Measurements from ENCODE around the gene NHLRC3.

Gene NHLRC3

GRCh38 chr13:39020853-39021462, 17.3 kb upstream of the NHLRC3 start:
- FAIRE-seq (no peak), DNase-seq (ENCODE audit: insufficient read length, low spot score) (no peak)
- TF ChIP-seq POLR2A (IDR thresholded peaks at IDR 0.05; ENCODE audit: low read depth, low read length): no peak
- TF ChIP-seq TAF1 (IDR thresholded peaks at IDR 0.05; ENCODE audit: low read depth, low read length): no peak
- TF ChIP-seq PAX5 (IDR thresholded peaks at IDR 0.05; ENCODE audit: insufficient read depth, low read length, severe bottlenecking): no peak
- TF ChIP-seq SPI1 (IDR thresholded peaks at IDR 0.05; ENCODE audit: low read depth, low read length): no peak
- no peak for TF ChIP-seq POU2F2 (IDR thresholded peaks at IDR 0.05; ENCODE audit: low read depth, low read length)
- no peak for TF ChIP-seq POLR2AphosphoS5 (IDR thresholded peaks at IDR 0.05; ENCODE audit: low read depth, low read length)

- TF ChIP-seq POU2F2 (IDR thresholded peaks at IDR 0.05; ENCODE audit: low read depth, low read length) (no peak), POLR2A (IDR thresholded peaks at IDR 0.05; ENCODE audit: low read depth, low read length) (no peak), POLR2AphosphoS5 (IDR thresholded peaks at IDR 0.05; ENCODE audit: low read depth, low read length) (no peak), TAF1 (IDR thresholded peaks at IDR 0.05; ENCODE audit: low read depth, low read length) (no peak), PAX5 (IDR thresholded peaks at IDR 0.05; ENCODE audit: insufficient read depth, low read length, severe bottlenecking) (no peak), SPI1 (IDR thresholded peaks at IDR 0.05; ENCODE audit: low read depth, low read length) (no peak)
- no peak for DNase-seq (ENCODE audit: insufficient read length, low spot score)
- no peak for FAIRE-seq
Observed at GRCh38 chr13:39023316-39023715, 14.9 kb upstream of the NHLRC3 start.

- no peak for TF ChIP-seq TAF1 (IDR thresholded peaks at IDR 0.05; ENCODE audit: low read depth, low read length)
- TF ChIP-seq POU2F2 (IDR thresholded peaks at IDR 0.05; ENCODE audit: low read depth, low read length): no peak
- TF ChIP-seq PAX5 (IDR thresholded peaks at IDR 0.05; ENCODE audit: insufficient read depth, low read length, severe bottlenecking): no peak
- no peak for TF ChIP-seq SPI1 (IDR thresholded peaks at IDR 0.05; ENCODE audit: low read depth, low read length)
- no peak for TF ChIP-seq POLR2A (IDR thresholded peaks at IDR 0.05; ENCODE audit: low read depth, low read length)
- TF ChIP-seq POLR2AphosphoS5 (IDR thresholded peaks at IDR 0.05; ENCODE audit: low read depth, low read length): no peak
- FAIRE-seq: no peak
- DNase-seq (ENCODE audit: insufficient read length, low spot score): no peak
Observed at GRCh38 chr13:39023761-39024160, 14.5 kb upstream of the NHLRC3 start.

GRCh38 chr13:39025433-39025839, 12.8 kb upstream of the NHLRC3 start:
- TF ChIP-seq PAX5 (IDR thresholded peaks at IDR 0.05; ENCODE audit: insufficient read depth, low read length, severe bottlenecking) (no peak), TAF1 (IDR thresholded peaks at IDR 0.05; ENCODE audit: low read depth, low read length) (no peak), POLR2A (IDR thresholded peaks at IDR 0.05; ENCODE audit: low read depth, low read length) (no peak), SPI1 (IDR thresholded peaks at IDR 0.05; ENCODE audit: low read depth, low read length) (no peak), POLR2AphosphoS5 (IDR thresholded peaks at IDR 0.05; ENCODE audit: low read depth, low read length) (no peak)
- no peak for DNase-seq (ENCODE audit: insufficient read length, low spot score)
- no peak for FAIRE-seq

- TF ChIP-seq POU2F2 (IDR thresholded peaks at IDR 0.05; ENCODE audit: low read depth, low read length) (no peak), POLR2A (IDR thresholded peaks at IDR 0.05; ENCODE audit: low read depth, low read length) (no peak), PAX5 (IDR thresholded peaks at IDR 0.05; ENCODE audit: insufficient read depth, low read length, severe bottlenecking) (no peak), POLR2AphosphoS5 (IDR thresholded peaks at IDR 0.05; ENCODE audit: low read depth, low read length) (no peak), TAF1 (IDR thresholded peaks at IDR 0.05; ENCODE audit: low read depth, low read length) (no peak), SPI1 (IDR thresholded peaks at IDR 0.05; ENCODE audit: low read depth, low read length) (no peak)
- FAIRE-seq: no peak
- no peak for DNase-seq (ENCODE audit: insufficient read length, low spot score)
Observed at GRCh38 chr13:39032150-39032549, 6.1 kb upstream of the NHLRC3 start.

GRCh38 chr13:39034085-39034484, 4.2 kb upstream of the NHLRC3 start:
- DNase-seq (ENCODE audit: insufficient read length, low spot score): no peak
- TF ChIP-seq POLR2A (IDR thresholded peaks at IDR 0.05; ENCODE audit: low read depth, low read length) (no peak), POLR2AphosphoS5 (IDR thresholded peaks at IDR 0.05; ENCODE audit: low read depth, low read length) (no peak), POU2F2 (IDR thresholded peaks at IDR 0.05; ENCODE audit: low read depth, low read length) (no peak), PAX5 (IDR thresholded peaks at IDR 0.05; ENCODE audit: insufficient read depth, low read length, severe bottlenecking) (no peak), SPI1 (IDR thresholded peaks at IDR 0.05; ENCODE audit: low read depth, low read length) (no peak), TAF1 (IDR thresholded peaks at IDR 0.05; ENCODE audit: low read depth, low read length) (no peak)
- FAIRE-seq: no peak

- DNase-seq (ENCODE audit: insufficient read length, low spot score) (no peak), FAIRE-seq (peak; percentile 66)
- TF ChIP-seq SPI1 (IDR thresholded peaks at IDR 0.05; ENCODE audit: low read depth, low read length) (no peak), POU2F2 (IDR thresholded peaks at IDR 0.05; ENCODE audit: low read depth, low read length) (no peak), PAX5 (IDR thresholded peaks at IDR 0.05; ENCODE audit: insufficient read depth, low read length, severe bottlenecking) (no peak), POLR2A (IDR thresholded peaks at IDR 0.05; ENCODE audit: low read depth, low read length) (no peak)
Observed at GRCh38 chr13:39035204-39035603, 3.1 kb upstream of the NHLRC3 start.

- no peak for FAIRE-seq
- TF ChIP-seq PAX5 (IDR thresholded peaks at IDR 0.05; ENCODE audit: insufficient read depth, low read length, severe bottlenecking) (no peak), POLR2A (IDR thresholded peaks at IDR 0.05; ENCODE audit: low read depth, low read length) (no peak), POLR2AphosphoS5 (IDR thresholded peaks at IDR 0.05; ENCODE audit: low read depth, low read length) (no peak), SPI1 (IDR thresholded peaks at IDR 0.05; ENCODE audit: low read depth, low read length) (no peak), TAF1 (IDR thresholded peaks at IDR 0.05; ENCODE audit: low read depth, low read length) (no peak), POU2F2 (IDR thresholded peaks at IDR 0.05; ENCODE audit: low read depth, low read length) (no peak)
Observed at GRCh38 chr13:39035799-39036198, 2.5 kb upstream of the NHLRC3 start.

GRCh38 chr13:39036212-39036611, 2.0 kb upstream of the NHLRC3 start:
- FAIRE-seq: peak; percentile 70
- TF ChIP-seq SPI1 (IDR thresholded peaks at IDR 0.05; ENCODE audit: low read depth, low read length) (no peak), POU2F2 (IDR thresholded peaks at IDR 0.05; ENCODE audit: low read depth, low read length) (no peak), POLR2A (IDR thresholded peaks at IDR 0.05; ENCODE audit: low read depth, low read length) (no peak), TAF1 (IDR thresholded peaks at IDR 0.05; ENCODE audit: low read depth, low read length) (no peak), PAX5 (IDR thresholded peaks at IDR 0.05; ENCODE audit: insufficient read depth, low read length, severe bottlenecking) (no peak), POLR2AphosphoS5 (IDR thresholded peaks at IDR 0.05; ENCODE audit: low read depth, low read length) (no peak)

More at GRCh38 chr13:39035799-39036198, 2.5 kb upstream of the NHLRC3 start:
- no peak for DNase-seq (ENCODE audit: insufficient read length, low spot score)

More at GRCh38 chr13:39036212-39036611, 2.0 kb upstream of the NHLRC3 start:
- DNase-seq (ENCODE audit: insufficient read length, low spot score): no peak
